SKM-1 treated with dmso at 0.1 percent for 144 hours (cell line): Measurements from ENCODE around the gene CDC34.

Experiments
- DNase-seq: peaks from one replicate; lab custom pipeline; 2025; ENCODE audit not compliant: unreplicated experiment; lab: John Stamatoyannopoulos, UW

Gene CDC34

DNA sequence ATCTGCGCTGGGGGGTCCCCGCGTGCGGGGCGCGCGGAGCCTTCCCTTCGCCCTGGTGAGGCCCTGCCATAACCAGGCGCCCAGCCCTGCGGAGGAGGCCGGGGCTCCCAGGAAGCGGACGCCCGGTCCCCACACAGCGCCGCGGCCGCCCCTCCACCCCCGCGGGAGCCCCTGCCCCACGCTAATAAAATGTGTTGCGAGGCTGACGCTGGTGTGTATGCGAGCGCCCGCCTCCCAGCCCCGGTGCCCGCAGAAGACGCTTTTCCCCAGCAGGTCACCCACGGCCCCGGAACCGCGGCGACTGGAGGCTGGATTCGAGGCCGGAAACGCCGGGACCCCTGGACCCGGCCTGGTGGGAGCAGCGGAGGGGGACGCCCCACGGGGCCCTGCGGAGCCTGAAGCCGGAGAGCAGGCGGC is 12.1 kb upstream of the CDC34 start:
- DNase-seq: no peak

DNA sequence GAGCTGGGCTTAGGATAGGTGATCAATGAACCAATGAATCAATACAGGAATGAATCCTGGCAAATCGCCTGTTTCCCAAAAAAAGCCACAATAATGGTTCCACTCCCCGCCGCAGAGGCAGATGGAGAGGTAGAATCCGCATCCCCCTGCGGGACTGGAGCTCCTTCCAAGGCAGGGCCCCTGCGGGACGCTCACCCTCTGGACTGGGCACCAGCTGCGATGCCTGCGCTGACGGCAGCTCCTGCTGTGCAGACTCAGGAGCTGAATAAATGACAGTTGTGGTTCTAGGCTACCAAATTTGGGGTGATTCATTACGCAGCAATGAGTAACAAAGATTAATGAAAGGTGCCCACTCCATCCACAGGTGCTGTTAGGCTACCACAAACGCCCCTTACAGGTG is 8.8 kb upstream of the CDC34 start:
- DNase-seq: no peak

DNA sequence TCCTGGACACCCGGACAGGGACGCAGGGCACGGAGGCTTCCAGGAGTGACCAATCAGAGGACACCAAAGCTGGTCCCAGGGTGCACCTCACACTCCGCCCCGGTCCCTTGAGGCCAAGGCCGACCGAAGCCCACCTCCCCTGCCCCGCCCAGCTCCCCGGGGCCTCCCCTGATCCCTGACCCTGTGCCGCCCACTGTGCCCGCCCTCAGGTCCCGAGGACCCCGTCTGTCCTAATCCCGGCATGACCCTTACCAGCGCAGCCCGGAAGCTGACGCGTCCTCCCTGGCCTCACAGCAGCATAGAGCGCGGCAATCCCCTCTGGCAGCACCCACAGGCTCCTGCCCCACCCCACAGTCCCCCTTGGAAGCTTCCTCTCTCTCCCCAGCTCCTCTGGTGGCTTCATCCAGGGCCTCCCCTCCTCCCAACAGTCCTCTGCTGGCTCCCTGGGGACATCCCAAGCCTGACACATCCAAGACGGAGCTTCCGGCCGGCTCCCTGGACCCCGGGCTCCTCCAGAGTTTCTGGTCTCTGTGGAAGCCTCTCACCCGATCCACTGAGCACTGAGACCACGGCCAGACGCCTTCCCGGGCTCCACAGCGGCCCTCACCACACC is 7.4 kb upstream of the CDC34 start:
- DNase-seq: no peak

DNA sequence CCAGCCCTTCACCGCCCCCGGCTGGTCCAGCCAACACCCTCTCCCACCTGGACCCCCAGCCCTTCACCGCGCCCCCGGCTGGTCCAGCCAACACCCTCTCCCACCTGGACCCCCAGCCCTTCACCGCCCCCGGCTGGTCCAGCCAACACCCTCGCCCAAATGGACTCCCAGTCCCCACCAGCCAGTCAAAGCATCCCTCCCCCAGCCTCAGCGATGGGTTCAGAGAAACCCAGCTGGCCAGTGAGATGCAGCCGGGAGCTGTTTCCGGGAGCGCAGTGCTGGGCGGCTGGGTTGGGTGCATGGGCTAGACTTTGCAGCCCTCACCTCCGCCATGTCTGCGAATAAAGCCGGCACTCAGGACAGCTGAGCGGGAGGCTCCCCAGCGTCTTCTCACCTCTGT is 6.5 kb upstream of the CDC34 start:
- DNase-seq: no peak

DNA sequence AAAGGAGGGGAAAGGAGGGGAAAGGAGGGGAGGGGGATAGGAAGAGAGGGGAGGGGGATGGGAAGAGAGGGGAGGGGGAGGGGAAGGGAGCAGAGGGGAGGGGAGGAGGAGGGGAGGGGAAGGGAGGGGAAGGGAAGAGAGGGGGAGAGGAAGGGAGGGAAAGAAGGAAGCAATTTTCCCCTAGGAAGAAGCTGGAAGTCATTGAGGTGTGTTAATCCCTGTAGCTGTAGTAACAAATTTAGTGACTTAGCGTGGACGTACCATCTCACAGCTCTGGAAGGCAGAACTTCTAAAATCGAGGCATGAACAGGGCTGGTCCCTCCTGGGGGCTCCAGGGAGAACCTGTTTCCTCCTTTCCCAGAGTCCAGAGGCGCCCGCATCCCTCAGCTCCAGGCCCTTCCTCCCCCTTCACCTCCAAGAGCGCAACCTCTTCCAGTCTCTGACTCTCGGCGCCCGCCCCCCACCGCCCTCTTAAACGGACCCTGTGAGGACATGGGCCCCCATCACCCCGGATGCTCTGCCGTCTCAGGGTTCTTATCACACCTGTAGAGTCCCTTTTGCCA is 5.6 kb upstream of the CDC34 start:
- no peak for DNase-seq

DNA sequence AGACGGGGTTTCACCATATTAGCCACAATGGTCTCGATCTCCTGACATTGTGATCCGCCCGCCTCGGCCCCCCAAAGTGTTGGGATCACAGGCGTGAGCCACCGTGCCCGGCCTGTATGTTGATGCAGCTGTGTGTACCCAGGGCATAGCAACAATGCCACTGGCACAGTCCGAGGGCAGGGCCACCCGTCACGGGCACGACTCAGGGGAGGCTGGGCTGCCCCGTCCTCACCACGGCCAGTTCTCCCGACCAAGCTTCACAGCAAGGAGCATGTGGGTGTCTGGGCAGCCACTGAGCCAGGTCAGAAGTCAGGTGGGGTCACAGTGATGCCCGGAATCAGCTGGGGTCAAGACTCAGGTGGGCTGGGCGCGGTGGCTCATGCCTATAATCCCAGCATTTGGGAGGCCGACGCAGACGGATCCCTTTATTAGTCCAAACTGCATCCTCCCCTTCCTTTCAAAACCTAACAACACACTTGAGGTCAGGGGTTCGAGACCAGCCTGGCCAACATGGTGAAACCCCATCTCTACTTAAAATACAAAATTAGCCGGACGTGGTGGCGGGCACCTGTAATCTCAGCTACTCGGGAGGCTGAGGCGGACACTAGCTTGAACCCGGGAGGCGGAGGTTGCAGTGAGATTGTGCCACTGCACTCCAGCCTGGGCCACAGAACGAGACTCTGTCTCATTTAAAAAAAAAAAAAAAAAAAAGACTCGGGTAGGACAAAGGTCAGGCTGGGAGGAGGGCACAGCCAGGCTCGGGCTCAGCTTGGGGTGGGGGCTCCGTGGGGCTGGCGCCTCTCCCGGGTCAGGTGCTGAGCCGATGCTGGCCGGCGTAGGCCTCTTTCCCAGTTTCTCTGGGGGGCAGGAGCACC is 1.2 kb upstream of the CDC34 start:
- no peak for DNase-seq

DNA sequence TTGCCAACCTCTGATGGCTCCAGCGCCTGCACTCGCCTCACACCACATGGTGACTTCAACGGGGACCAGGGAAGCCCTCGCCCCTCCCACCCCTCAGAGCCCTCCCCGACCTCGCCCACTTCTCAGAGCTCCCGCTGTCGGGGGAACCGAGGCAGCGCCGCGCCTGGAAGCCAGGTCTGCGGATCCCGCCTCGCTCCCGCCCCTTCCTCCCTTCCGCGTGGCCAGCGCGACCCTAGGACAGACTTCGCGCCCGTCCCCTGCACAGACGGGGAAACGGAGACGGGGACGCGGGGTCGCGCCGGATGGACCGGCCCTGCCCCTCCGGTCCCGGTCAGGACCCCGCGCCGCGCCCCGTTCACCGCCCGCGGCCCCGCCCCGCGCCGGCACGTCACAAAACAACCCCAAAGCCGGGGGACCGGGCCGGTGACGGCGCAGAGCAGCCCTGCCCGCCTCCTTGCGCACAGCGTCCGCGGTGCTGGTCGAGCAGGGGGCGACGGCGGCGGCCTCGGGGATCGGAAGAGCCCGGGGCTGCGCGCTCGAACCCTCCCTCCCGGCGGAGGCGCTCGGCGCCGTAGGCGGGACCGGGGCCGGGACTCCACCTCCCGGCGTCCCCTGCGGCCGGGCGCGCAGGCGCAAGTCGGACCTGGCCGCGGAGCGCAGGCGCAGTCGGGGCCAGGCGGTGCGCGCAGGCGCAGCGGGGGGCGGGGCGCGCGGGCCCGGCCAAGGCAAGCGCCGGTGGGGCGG is 379 bp upstream of the CDC34 start:
- peak; percentile 74 for DNase-seq

DNA sequence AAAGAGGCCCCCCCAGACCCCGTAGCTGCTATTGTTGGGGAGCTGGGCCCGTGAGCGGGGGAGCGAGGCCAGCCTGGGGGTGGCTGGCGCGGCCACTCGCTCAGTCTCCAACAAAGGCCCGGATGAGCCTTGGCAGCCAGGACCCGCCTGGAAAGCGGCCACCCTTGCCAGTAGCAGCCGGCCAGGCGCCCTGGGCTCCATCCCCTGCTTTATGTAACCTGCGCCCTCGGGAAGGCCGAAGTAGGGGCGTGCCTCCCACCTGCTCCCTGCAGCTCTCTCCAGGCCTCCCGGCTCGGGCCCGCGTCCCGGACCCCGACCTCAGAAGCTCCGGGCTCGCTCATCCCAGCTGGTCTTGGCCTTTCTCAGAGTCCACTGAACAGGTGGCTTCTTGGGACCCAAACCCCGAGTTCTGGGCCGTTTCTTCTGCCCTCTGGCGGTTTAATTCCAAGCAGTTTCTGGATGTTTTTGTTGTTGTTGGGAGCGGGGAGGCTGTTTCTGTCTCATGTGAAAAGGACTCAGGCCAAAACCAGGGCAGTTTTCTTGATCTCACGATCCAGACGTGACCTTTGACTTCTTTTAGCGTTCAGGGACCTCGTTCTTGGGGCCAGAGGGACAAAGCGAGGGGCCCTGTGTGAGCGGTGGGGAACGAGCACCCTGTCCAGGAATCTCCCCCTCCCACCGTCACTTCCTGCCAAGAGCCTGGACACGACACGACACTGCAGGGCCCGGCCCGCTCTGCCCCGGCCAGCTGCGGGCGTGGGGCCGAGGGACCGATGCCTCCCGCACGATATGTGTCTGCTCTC is 1.2 kb downstream of the CDC34 start:
- DNase-seq: peak; percentile 36

DNA sequence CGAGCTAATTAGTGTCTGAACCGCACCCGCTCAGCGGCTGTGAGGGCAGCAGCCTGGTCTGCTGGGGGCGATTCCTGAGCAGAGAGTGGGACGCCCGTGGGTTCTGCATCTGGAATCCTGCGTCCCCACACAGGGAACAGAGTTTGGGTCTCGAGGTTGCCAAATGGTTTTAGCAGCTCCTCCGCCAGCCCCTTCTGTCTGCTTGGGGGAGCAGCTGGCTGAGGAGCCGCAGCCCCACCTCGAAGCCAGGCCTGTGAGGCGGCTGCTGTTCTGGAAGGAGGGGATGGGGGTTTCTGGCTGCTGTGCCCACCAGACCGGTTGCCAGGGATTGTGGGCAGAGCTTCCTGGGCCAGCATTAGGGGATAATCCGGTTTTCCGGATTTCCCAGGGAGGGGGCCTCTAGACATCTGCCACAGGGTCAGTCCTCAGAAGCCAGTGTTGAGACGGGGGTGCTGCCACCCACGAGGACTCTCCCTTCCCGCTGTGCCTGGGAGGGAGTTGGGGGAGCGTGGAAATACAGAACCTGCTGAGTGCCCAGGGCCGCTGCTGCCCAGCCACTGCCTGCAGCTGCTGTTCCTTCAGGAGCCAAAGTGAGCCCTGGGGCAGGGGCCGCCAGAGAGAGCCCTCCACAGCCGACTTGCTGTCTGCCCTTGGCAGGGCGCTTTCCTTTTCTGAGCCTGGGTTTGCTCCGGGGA is 2.0 kb downstream of the CDC34 start:
- DNase-seq: no peak

DNA sequence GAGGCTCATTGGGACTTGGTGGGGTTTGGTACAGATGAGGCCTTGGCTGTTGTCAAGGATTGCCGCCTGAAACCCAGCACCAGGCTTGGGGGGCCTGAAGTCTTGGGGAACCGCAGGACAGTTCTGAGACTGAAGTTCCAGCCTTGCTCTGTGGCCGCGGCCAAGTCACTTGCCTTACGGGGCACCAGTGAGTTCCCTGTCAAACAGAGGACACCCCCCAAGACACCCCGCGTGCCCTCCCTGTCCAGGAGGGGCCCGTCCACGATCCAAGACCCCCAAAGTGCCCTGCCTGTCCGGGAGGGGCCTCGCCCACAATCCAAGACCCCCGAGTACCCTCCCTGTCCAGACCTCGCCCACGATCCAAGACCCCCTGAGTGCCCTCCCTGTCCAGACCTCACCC is 2.5 kb downstream of the CDC34 start:
- no peak for DNase-seq

DNA sequence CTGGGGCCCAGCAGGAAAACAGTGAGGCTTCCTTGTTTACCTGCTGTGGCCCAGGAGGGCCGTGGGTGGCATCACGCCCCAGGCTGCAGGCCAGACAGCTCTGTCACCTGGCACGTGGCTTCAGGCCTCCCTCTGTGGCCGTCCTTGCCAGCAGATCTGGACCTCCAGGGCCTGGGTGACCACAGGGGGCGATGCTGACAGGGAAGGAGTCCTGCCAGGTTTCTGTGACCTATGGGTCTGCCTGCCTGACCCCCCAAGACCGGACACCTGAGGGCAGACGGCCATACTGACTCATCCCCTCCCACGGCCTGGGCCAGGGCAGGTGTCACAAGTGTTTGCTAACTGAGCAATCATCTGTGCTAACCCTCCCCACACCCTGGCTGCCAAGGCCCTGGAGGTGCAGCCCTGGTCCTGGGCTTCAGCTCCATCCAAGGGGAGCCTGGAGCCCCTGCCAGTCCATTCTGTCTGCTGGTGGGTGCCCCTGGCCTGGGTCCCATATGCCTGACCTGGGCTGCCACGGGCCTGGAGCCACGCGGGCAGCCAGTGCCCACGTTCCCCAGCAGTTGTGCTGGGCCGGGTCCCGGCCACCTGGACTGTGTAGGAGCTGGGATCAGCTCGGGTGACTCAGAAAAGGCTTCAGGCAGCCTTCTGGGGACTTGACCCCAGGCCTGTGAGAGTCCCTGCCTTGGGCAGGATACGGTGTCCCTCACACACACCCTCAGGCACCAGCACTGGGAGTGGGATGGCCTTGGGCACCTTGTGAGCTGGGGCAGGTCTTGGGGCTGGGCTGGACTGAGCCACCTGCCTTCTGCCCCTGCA is 3.7 kb downstream of the CDC34 start:
- DNase-seq: no peak

DNA sequence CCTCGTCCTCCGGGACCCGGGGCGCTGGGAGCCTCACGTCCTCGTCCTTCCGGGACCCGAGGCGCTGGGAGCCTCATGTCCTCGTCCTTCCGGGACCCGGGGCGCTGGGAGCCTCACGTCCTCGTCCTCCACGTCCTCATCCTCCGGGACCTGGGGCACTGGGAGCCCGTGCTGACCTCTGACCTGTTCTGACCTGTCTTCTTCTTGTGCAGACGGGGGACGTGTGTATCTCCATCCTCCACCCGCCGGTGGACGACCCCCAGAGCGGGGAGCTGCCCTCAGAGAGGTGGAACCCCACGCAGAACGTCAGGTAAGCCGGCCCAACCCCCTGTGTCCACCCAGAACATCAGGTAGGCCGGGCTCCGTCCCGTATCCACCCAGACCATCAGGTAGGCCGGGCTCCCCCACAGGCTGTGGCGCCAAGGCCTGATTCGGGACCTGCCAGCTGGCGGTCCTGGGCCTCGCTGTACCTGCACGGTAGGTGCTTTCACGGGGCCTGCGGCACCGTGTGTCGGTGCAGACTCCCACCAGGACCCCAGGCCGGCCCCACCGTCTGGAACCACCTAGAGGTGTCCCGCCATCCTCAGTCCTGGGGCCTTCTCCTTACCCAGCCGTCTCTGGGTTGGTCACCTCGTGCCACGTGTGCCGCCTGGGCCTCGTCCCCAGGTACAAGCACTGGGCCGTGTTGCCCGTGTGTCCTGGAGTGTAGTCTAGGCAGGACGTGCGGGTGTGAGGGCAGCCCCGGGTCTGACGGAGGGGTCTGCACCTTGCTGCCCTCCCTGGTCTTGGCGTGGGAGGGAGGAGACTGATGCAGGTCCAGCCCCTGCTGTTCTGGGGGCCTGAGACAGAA is 4.7 kb downstream of the CDC34 start:
- no peak for DNase-seq

DNA sequence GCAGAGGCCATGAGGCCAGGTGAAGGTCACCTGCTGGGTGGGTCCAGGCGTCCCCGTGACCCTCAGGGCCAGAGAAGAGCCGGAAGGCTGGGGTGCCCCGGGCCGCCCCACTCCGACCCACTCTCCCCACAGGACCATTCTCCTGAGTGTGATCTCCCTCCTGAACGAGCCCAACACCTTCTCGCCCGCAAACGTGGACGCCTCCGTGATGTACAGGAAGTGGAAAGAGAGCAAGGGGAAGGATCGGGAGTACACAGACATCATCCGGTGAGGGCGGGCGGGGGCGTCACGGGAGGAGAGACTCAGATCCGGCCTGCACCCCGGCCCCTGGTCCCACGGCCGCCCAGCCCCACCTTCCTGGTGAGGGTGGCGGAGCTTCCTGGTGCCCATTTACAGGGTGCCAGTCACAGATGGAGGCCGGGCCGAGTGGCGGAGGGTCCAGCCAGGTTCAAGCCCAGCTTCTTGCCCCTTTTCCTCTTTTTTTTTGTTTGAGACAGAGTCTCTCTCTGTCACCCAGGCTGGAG is 5.4 kb downstream of the CDC34 start:
- DNase-seq: no peak

DNA sequence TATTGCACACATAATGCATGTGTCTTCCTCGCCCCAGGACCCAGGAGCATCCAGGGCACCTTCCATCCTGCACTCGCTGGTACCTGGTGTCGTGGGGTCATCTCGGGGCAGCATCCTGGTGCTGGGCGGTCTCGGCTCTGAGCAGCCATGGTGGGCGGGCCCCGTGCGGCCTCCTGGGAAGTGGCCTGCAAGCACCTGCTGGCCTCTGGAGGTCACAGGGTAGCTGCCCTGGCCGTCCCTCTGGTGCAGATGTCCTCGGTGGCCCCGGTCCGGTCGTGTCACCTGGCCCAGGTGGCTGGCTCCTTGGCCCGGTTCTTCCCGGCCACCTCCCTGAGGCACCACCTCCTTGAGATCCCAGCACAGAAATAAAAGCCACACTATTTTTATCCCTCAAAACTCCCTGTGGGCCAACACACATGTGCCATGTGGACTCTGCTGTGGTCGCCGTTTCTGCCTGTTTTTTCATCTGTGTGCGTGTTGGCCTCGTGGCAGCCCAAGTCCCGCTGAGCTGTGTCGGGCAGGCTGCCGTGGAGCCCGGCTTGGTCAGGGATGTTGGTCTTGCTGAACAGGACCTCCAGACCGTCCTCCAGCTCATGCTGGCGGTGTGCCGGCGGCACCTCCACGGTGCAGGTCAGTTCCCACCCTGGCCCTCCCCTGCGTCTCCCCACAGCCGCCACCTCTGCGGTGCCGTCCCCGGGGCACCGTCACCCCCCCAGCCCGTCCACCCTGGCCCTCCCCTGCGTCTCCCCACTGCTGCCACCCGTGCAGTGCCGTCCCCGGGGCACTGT is 7.3 kb downstream of the CDC34 start:
- no peak for DNase-seq

DNA sequence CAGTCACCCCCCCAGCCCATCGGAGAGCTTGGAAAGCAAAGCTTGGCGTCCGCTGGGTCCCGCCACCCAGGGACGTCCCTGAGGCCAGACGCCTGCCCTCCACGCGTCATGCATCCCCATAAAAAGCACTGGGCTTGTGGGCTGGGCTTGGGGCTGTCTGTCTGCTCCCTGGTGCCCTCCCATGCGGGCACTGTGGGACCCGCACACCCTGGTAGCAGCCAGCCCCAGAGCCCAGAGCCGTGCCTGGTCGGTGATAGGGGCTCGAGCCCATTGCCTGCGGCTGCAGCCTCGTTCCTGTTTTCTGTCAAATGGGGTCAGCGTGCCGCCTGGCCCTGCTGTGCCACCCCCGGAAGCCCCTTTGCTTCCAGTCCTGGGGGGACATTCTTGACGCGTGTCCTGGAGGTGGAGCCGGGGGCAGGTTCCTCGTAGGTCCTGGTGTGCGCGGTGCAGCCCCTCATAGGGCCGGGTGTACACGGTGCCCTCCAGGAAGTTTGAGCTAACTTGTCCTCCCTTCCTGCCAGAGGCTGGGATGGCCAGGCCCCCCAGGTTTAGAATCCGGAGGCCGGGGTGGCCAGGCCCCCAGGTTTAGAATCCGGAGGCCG is 8.0 kb downstream of the CDC34 start:
- DNase-seq: no peak

DNA sequence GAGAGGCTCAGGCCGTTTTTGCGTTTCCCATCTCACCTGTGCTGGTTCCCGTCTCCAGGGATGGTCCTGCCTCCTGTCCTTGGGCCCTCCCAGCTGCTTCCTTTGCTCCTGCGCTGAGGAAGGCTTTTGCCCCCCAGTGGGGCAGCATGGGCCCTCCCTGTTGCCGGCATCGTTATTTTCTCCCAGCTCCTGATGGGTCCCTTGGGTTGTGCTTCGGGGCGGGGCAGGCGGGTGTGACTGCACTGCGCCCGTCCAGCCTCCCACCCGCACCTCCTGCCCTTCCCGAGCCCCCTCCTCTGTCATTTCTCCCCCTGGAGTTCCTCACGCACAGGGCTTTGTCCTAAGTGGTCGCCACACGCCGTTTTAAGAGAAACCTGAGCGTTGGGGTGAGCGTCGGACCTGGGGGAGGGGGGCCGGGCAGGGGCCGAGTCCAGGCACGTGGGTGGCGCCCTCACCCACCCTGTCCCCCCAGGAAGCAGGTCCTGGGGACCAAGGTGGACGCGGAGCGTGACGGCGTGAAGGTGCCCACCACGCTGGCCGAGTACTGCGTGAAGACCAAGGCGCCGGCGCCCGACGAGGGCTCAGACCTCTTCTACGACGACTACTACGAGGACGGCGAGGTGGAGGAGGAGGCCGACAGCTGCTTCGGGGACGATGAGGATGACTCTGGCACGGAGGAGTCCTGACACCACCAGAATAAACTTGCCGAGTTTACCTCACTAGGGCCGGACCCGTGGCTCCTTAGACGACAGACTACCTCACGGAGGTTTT is 9.5 kb downstream of the CDC34 start:
- no peak for DNase-seq
